OCI-LY7 (cell line): ENCODE data around the gene SEMA3D. TPM values are rescaled to one million over a fixed set of nuclear protein-coding genes. Genes with fewer than 3 reads are reported as not detected.

ENCODE experiments used
- BruUV-seq: library from RNA; stranded (reverse); fragments of 400-500 nt; replicated peaks from 2 replicates; lab custom pipeline; 2021; lab: Mats Ljungman, UMichigan
- CTCF ChIA-PET: fragments of 300-600 bp; sonication (Branson Sonifier 250); formaldehyde crosslinking; loops from one replicate; lab custom pipeline; 2022; ENCODE audit warnings: antibody characterized with exemption; ENCODE audit not compliant: unreplicated experiment; lab: Charles Lee
- POLR2A ChIA-PET: fragments of 300-600 bp; sonication (Branson Sonifier 250); formaldehyde crosslinking; loops from one replicate; lab custom pipeline; 2022; ENCODE audit warnings: antibody characterized with exemption; lab: Charles Lee
- DNase-seq: peaks from one replicate; pipeline ENCODE4 v3.0.0-alpha.2; 2015; ENCODE audit warnings: low spot score
- H2AFZ ChIP-seq: fragments of 200-600 bp; sonication (generic), shearing (Covaris generic); 2 replicates; pipeline ENCODE4 v1.6.1; 2014; ENCODE audit warnings: mild to moderate bottlenecking, antibody characterized with exemption, low read length, moderate library complexity
- H3K27ac ChIP-seq: fragments of 200-600 bp; sonication (generic); 2 replicates; pipeline ENCODE4 v1.5.1; 2014; ENCODE audit warnings: mixed run types, low read depth, mild to moderate bottlenecking, moderate library complexity, low read length, inconsistent platforms; ENCODE audit not compliant: poor library complexity, severe bottlenecking
- H3K36me3 ChIP-seq: fragments of 200-600 bp; sonication (generic); 2 replicates; pipeline ENCODE4 v1.6.1; 2014; ENCODE audit warnings: mild to moderate bottlenecking, antibody characterized with exemption, low read length, moderate library complexity, mixed read lengths; ENCODE audit not compliant: insufficient read depth
- H3K4me1 ChIP-seq: fragments of 200-600 bp; sonication (generic); 2 replicates; pipeline ENCODE4 v1.5.1; 2014; ENCODE audit warnings: mild to moderate bottlenecking, low read length; ENCODE audit not compliant: insufficient read depth, poor library complexity, severe bottlenecking
- H3K4me2 ChIP-seq: fragments of 200-600 bp; sonication (generic); 2 replicates; pipeline ENCODE4 v1.6.1; 2014; ENCODE audit warnings: mild to moderate bottlenecking, low read length
- H3K4me3 ChIP-seq: fragments of 200-600 bp; sonication (generic); 2 replicates; pipeline ENCODE4 v1.5.1; 2014; ENCODE audit warnings: mild to moderate bottlenecking, low read depth, low read length; ENCODE audit not compliant: poor library complexity, severe bottlenecking
- H3K79me2 ChIP-seq: fragments of 200-600 bp; sonication (generic); 2 replicates; pipeline ENCODE4 v1.6.1; 2016; ENCODE audit warnings: low read depth, mild to moderate bottlenecking, low read length, moderate library complexity, mixed read lengths; ENCODE audit not compliant: insufficient read depth
- H3K9me2 ChIP-seq: fragments of 200-600 bp; sonication (generic); 2 replicates; pipeline ENCODE4 v1.6.1; 2016; ENCODE audit warnings: mild to moderate bottlenecking, low read length, mixed read lengths; ENCODE audit not compliant: insufficient read depth
- H3K9me3 ChIP-seq: fragments of 200-600 bp; sonication (generic); 2 replicates; pipeline ENCODE4 v1.6.1; 2014; ENCODE audit warnings: mild to moderate bottlenecking, mixed run types, low read length, mixed read lengths
- H4K20me1 ChIP-seq: fragments of 200-600 bp; sonication (generic); 2 replicates; pipeline ENCODE4 v1.6.1; 2014; ENCODE audit warnings: mild to moderate bottlenecking, antibody characterized with exemption, low read length, moderate library complexity, mixed read lengths; ENCODE audit not compliant: insufficient read depth
- EZH2phosphoT487 ChIP-seq: fragments of 200-600 bp; sonication (generic); IDR thresholded peaks from 2 replicates; pipeline ENCODE4 v1.6.1; 2018; ENCODE audit warnings: low read depth, borderline replicate concordance, mild to moderate bottlenecking, mixed run types, antibody characterized with exemption, low read length, moderate library complexity, mixed read lengths
- intact Hi-C: fragments of 100-400 bp; cut with micrococcal nuclease; formaldehyde crosslinking; loops from one replicate; pipeline ENCODE4 v1.10.0; 2022; ENCODE audit not compliant: unreplicated experiment
- total RNA-seq, 2 experiments: library from RNA; depleted of rRNA in 1 of 2; stranded (reverse); fragments of >200 nt in 1 of 2; shearing (Covaris generic) in 1 of 2; gene quantifications; 2 replicates each; pipeline ENCODE4 v1.2.3, GENCODE V29; 2014 to 2022
- TF ChIP-seq, protein P1 (sequence below): fragments of 200-600 bp; sonication (generic); conservative IDR thresholded peaks from 2 replicates; pipeline ENCODE4 v1.5.1; 2014; ENCODE audit warnings: mild to moderate bottlenecking, antibody characterized with exemption, low read length, moderate library complexity, mixed read lengths

The SEMA3D gene
- total RNA-seq, 2 experiments from 2014 or later, result not detected

DNA sequence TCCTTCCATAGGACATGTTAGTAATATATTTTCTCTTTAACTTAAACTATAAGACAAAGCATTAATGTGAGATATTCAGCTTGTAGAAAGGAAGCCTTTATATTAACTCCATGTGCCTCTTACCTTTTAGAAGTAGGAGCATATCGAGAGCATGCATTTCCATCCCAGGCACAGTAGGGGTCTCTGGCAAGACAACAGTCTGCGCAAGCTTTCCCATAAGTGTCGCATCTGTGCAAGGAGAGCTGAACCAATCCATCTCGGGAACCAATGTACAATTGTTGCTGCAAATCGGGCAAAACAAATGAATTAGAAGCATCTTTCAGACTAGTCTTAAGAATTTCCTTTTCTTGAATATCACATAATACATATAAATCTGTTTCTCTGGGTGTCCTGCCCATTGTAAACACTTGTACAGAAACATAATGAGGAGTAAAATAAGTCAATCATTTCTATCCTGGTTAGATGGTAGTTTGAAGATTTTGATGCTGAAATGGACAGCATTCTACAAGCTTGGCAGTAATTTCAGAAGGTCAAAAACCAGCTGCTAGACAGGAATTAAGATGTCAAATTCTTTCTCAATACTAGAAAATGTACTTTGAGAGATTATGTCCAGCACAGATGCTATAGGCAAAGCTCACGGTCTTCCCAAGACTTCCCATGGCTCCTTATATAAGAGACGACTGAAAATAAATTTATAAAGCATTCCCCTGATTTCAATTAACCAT is 171.8 kb downstream of the SEMA3D start:
- DNase-seq, result no peak
- Histone ChIP-seq H3K36me3 (no peaks in the 10 kb centered on the region), H4K20me1 (no peaks in the 10 kb centered on the region), H3K4me2 (no peak overlapping the region), H3K4me3 (no peak overlapping the region), H3K9me2 (no peaks in the 10 kb centered on the region), H2AFZ (no peak overlapping the region), H3K79me2 (no peaks in the 10 kb centered on the region), H3K27ac (no peak overlapping the region), H3K9me3 (no peaks in the 10 kb centered on the region), H3K4me1 (no peaks in the 10 kb centered on the region)
- ChIA-PET CTCF (no interaction called here), POLR2A (no interaction called here)
- TF ChIP-seq, protein P1, sequence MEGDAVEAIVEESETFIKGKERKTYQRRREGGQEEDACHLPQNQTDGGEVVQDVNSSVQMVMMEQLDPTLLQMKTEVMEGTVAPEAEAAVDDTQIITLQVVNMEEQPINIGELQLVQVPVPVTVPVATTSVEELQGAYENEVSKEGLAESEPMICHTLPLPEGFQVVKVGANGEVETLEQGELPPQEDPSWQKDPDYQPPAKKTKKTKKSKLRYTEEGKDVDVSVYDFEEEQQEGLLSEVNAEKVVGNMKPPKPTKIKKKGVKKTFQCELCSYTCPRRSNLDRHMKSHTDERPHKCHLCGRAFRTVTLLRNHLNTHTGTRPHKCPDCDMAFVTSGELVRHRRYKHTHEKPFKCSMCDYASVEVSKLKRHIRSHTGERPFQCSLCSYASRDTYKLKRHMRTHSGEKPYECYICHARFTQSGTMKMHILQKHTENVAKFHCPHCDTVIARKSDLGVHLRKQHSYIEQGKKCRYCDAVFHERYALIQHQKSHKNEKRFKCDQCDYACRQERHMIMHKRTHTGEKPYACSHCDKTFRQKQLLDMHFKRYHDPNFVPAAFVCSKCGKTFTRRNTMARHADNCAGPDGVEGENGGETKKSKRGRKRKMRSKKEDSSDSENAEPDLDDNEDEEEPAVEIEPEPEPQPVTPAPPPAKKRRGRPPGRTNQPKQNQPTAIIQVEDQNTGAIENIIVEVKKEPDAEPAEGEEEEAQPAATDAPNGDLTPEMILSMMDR, result no peak
- TF ChIP-seq EZH2phosphoT487, result no peak
- intact Hi-C loops, result no loop called here
- no TSS peak for BruUV-seq

DNA sequence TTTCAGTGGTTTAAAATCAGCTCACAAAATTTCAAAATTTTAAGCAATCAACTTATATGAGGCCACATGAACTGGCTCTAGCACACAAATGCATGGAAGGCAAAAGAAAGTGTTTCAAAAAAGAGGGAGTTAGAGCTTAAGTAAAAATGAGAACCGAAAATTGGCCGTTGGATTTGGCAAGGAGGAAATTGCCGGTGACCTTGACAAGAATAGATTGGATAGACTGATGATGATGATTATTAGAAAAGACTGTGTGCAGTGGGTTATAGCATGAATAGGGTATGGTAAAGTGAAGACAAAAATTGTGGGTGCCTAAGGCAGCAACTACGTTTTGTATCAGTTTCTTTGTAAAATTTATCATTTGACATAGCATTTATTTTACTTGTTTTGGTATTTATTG is 175.7 kb downstream of the SEMA3D start:
- Histone ChIP-seq H3K36me3 (no peaks in the 10 kb centered on the region), H2AFZ (no peak overlapping the region), H3K4me3 (no peak overlapping the region), H3K79me2 (no peaks in the 10 kb centered on the region), H3K4me2 (no peak overlapping the region), H3K9me2 (no peaks in the 10 kb centered on the region), H3K4me1 (no peaks in the 10 kb centered on the region), H3K27ac (no peak overlapping the region), H3K9me3 (no peaks in the 10 kb centered on the region), H4K20me1 (no peaks in the 10 kb centered on the region)
- BruUV-seq, result no TSS peak
- intact Hi-C loops, result no loop called here
- TF ChIP-seq, protein P1, result no peak
- TF ChIP-seq EZH2phosphoT487, result no peak
- ChIA-PET POLR2A (interaction anchor here (0.7 kb wide), 1 partner anchor 11 kb away, joined by 3 read pairs; no protein-coding TSS in a partner anchor), CTCF (no interaction called here)
- no peak for DNase-seq

DNA sequence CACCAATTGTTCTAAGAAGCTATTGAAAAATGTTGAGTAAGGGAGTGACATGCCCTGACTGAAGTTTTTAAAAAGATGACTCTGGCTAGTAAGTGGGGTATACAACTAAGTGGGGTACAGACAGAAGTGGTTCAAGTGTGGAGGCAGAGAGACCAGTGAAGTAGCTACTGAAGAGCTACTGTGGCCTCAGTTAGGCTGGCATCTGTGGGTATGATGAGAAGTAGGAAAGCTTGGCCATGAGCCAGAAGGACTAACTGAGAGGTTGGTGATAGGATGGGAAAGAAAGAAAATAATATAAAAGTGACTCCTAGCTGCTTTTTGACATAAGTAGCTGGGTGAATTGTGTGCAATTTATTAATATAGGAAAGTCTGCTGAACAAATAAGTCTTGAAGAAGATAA is 176.6 kb downstream of the SEMA3D start:
- Histone ChIP-seq H3K4me1 (no peaks in the 10 kb centered on the region), H3K79me2 (no peaks in the 10 kb centered on the region), H3K27ac (no peak overlapping the region), H3K9me3 (no peaks in the 10 kb centered on the region), H4K20me1 (no peaks in the 10 kb centered on the region), H3K9me2 (no peaks in the 10 kb centered on the region), H3K4me2 (no peak overlapping the region), H2AFZ (no peak overlapping the region), H3K4me3 (no peak overlapping the region), H3K36me3 (no peaks in the 10 kb centered on the region)
- BruUV-seq, result no TSS peak
- TF ChIP-seq EZH2phosphoT487, result no peak
- TF ChIP-seq, protein P1, result no peak
- POLR2A ChIA-PET, result interaction anchor here (0.6 to 0.9 kb wide), 3 partner anchors 12 to 172 kb away, joined by 3 read pairs; no protein-coding TSS in a partner anchor
- CTCF ChIA-PET, result no interaction called here
- no peak for DNase-seq
- intact Hi-C loops, result no loop called here
